DMS53 (cell line): Measurements from ENCODE around the gene RNU6-1.

ENCODE experiments used
- DNase-seq: peaks from one replicate; lab custom pipeline; 2025; lab: John Stamatoyannopoulos, UW

RNU6-1 gene

GRCh38 chr15:67820992-67821783, 18.7 kb downstream of the RNU6-1 start:
- no peak for DNase-seq

DNA sequence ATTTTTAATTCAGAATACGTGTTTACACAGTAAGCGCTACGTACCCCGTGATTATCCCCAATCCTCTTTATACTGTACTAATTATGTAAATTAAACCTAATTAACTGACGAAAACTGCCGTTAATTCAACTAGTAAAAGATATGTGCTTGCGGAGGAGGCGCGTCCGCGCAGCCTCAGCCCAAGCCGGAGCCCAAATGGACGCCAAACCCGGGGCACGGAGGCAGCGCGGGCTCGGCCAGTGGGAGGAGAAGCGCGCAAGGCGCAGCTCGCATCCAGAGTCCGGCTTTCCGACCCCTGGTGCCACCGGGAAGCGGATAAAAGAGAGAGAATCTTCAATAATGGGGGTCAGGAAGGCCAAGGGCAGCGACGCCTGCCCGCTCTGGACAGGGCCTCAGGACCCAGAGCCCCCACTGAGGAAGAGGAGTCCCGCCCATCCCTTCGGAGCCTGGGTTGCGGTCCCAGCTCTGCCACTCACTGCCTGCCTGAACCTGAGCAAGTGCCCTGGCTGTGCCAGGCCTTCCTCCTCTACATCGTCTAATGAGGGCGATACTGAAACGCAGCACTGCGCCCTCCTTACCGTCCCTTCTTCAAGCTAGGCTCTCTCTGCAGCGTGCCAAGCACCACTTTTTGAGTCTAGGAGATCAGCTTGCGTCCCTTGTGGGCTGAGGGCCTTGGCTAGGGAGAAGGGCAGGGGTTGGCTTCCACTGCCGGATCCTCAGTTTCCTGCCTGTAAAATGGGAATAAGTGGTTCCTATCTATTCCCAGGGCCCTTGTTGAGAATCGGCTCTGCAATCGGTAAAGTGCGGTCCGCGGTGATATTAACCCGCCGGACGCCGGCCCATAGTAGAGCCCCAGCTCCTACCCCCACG, 19.5 kb downstream of the RNU6-1 start:
- DNase-seq = no peak

DNA sequence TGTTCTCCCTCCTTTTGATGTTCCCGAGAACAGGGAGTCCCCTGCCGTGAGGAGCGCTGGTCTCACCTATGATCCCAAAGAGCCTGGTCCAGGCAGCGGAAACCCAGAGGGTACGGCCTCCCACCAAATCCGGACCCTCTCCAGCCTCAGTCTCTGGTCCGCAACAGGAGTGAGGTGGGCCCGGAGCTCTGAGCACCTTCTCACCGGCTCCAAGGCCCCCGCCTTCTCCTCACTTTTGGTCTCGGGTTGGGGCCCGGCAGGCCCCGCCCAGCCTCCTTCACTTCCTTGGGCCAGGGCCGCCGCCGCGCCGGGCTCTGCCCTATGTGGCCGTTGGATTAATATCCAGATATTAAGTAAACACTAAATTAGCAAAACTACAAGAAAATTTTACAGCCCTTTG, 20.2 kb downstream of the RNU6-1 start:
- no peak for DNase-seq

GRCh38 chr15:67818464-67818863, 21.4 kb downstream of the RNU6-1 start:
- no peak for DNase-seq

DNA sequence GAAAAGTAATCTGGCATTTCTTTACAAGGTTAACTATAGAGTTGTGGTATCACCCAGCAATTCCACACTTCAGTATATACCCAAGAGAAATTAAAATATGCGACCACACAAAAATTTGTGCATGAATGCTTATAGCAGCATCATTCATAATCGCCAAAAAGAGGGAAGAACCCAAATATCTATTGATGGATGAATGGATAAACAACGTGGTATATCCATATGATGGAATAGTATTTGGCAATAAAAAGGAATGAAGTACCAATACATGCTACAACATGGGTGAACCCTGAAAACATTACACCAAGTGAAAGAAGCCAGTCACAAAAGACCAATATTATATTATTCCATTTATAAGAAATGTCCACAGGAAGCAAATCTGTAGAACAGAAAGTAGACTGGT, 23.2 kb downstream of the RNU6-1 start:
- DNase-seq = no peak

- no peak for DNase-seq
Observed at GRCh38 chr15:67815036-67815592, 24.7 kb downstream of the RNU6-1 start.

DNA sequence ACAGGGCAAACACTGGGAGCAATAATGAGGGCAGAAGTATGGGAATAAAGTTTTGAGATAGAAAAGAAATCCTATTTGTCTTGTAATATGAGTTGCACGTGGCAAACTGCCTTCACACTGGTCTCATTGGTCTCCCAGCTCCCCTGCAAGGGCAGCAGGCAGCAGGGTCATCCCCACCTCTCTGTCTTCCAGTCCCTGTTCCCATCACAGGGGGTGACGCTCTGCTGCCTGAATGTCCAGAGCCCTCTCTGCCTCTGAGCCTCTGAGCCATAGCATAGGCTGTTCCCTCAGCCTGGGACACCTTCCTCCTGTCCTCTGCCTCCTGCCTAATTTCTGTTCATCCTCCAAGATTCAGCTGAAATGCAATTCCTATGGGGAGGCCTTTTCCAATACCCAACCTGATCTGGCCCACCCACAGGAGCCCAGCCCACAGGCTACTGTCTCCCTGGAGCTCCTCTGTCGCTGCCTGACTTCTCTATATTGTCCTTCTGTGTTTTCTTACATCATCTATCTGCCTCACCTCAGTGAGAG, 26.7 kb downstream of the RNU6-1 start:
- DNase-seq = no peak

GRCh38 chr15:67812241-67812644, 27.6 kb downstream of the RNU6-1 start:
- DNase-seq = no peak

DNA sequence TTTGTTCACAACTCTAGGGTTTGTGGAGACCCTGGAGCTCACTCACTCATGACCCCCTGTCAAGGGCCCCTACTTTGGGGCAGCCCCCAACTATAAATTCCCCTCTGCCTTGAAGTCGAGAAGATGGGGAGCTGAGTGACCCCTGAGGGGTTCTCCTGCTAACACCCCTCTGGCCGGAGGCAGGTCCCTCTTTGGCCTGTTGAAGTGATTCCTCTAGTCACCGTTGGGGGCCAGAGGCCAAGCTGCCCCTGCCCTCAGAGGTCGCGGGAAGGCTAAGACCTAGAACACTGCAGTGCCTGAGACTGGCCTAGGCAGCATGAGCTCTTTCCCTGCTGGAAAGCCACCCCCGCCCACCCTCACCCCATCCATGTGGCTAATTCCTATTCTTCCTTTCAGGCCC, 30.0 kb downstream of the RNU6-1 start:
- no peak for DNase-seq

GRCh38 chr15:67809441-67809840, 30.4 kb downstream of the RNU6-1 start:
- DNase-seq = no peak

- DNase-seq = no peak
Observed at GRCh38 chr15:67808821-67809220, 31.0 kb downstream of the RNU6-1 start.

DNA sequence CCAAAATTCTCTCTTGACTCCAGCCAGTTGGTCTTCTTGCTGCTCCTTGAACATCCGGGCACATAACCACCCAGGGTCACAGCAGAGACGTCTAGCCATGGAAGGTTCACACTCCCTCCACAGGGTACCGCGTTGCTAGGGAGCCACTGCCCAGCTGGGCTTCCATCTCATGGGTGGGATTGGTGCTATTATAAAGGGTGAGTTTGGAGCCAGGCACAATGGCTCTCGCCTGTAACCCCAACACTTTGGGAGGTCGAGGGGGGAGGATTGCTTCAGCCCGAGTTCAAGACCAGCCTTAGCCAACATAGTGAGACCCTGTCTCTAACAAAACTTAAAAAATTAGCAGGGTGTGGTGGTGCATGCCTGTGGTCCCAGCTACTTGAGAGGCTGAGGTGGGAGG, 32.0 kb downstream of the RNU6-1 start:
- no peak for DNase-seq

- DNase-seq = no peak
Observed at GRCh38 chr15:67807141-67807540, 32.7 kb downstream of the RNU6-1 start.

- no peak for DNase-seq
Observed at GRCh38 chr15:67806536-67806935, 33.3 kb downstream of the RNU6-1 start.

DNA sequence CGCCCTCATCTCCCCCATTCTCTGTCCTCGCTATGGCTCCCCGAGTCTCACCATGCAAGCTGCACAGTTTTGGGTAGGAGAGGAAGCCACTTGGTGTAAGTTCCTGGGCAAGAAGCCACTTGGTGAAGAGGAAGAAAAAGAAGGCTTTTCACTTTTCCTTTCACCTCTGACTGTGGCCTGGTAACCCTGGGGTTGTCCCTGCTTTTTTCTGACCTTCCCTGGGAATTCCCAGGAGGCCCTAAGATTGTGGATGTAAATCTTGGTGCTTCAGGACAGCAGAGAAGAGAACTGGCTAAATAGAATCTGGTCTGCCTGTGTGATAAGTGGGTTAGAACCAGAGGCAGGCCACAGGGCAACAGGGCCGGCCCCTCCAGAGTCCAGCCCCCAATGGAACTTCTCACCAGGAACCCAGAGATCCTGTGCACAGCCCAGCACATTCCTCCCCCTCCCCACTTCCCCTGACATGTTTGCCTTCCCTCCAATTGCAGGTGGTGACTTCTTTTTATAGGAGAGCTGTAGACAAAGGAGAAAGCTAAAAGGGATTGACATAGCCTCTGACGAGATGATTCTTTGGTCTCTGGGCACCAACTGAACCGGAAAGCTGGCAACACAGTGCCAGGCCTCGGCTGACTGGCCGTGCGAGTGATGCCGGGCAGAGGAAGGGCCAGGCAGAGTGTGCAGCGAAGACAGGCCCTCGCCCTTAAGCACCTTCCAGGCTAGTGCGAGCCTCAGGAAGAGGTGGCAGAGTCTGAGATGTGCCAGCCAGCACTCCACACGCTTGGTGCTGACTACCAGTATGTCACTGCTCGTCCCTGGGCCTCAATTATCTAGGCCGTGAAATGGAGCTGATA, 34.0 kb downstream of the RNU6-1 start:
- peak; percentile 7 for DNase-seq

DNA sequence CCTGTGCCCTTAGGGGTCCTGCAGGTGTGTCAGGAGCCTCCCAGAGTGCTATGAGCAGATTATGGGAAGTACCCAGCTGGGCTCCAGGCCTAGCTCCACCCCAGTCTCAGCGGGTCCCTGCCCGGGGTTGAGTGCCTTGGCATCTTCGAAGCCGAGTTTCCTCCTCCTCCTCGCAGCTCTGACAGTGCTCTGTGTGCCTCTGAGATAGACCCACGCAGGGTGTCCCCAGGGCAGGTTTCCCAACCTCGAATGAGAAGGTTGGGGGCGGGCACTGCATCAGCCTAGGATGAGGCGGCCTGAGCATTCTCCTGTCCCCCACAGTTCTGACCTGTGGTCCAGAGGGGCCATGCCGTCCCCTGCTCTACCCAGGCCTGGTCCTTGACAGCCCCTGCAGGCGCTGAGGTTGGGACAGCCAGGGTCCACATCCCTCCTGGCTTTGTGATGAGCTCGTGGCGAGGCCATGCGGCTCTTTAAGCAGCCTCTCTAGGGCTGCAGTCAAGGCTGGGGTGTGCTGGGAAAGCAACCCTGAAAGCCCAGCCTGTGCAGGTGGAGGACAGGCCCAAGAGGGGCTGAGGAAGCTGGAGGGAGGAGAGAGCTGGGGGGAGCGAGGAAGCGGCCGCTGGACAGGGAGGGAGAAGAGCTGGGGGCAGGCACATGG, 34.7 kb downstream of the RNU6-1 start:
- DNase-seq = no peak

DNA sequence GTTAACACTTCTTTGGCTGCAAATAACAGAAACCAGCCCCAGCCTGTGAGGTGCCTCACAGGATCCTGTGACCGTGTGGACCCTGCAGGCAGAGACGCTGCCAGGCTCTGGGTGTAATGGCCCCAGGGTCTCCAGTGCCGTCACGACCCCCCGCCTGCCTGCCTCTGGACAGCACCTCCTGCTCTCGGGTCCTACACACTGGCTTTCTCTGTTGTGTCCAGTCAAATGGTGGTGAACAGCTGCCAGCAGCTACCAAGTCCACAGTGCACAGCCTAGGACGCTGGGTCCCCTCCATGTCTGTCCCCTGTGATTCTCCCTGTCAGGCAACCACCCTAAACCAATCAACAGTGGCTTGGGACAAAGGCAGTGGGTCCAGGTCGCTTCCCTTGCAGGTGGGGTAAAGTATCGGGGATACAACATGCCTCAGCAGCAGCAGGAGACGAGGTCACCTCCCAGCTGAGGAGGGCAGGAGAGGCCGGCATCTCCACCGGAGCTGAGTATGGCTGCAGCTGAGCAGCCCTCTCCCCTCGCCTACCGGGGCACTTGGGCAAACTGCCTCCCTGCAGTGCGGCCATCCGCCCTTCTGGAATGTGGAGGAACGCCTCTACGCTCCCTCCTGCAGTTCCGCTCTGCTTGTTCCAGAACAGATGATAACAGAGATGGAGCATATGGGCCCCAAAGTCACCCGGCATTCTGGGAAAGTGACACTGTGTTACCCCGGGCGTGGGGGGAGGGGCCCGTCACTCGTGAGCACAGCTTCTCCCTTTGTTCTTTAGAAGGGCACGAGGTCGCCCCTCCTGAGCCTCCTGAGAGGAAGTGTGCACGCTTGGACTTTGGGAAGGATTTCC, 35.6 kb downstream of the RNU6-1 start:
- DNase-seq = no peak

DNA sequence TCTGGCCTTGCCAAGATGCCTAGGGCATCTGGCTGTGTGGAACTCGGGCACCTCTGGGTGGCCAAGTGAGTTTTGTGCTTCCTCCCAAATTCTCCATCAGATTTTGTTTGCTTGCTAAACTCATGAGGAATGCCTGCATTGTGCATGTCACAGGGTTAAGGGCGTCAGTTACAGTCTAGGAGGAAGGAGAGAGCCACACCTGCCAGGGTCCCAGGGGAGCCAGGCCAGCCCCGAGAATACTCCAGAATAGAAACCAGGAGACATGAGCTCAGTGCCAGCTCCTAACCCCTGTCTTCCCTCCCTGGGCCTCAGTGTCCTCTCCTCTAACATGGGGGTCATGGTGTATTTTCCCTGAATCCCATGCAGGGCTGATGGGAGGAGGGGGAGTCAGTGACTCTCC, 36.5 kb downstream of the RNU6-1 start:
- DNase-seq = no peak

DNA sequence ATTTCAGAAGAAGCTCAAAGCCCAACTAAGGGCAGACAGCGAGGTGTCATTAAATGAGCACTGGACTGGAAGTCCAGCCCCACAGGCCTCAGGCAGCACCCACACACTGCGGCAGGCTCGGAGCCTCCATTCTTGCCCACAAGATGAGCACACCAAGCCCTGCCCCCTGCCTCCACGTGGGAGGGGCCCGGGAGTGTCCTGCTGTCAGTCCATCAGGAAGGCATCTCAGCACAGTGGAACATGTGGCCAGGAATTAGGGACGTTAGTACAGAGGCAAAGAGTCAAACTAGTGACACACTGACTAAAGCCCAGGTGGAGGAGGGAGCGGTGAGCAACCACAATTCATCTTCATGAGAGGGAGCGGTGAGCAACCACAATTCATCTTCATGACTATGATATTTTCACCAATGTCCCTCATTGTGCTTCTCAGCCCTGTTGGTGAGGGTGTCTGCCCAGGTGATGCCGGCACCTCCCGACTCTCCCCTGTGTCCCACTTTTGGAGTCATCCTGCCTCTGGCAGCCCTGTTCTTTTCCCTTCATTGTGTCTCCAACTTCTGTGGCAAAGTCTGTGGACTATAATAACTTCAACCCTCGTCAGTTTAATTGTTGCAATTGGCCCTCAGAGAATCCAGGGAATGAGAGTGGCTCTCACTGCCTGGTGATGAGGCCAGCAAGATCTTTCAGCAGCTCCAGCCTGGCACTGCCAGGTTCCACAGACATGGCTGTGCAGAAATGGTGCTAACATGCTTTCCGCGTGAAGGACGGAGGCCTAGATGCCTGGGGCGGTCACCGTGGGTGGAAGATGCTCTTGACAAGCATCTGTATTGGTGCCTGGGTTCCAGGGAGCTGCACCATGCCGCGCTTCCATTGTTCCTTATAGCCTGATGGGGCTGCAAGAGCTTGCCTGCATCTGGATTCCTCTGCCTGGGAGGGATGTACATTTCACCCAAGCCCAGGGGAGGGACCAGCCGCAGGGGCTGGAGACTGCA, 37.6 kb downstream of the RNU6-1 start:
- no peak for DNase-seq
